CD14-positive monocyte (primary cell): Measurements from ENCODE around the gene A2M. TPM values are rescaled to one million over a fixed set of nuclear protein-coding genes. Genes with fewer than 3 reads are reported as not detected.

Source experiments
- DNase-seq, 3 donors: peaks; one replicate each; pipeline ENCODE4 v3.0.0-alpha.2; 2011 to 2022
- H2AFZ ChIP-seq: 2 replicates; pipeline ENCODE4 v1.6.0; 2012; ENCODE audit warnings: mild to moderate bottlenecking, low read depth, low read length, inconsistent platforms; ENCODE audit not compliant: insufficient read depth, poor library complexity, severe bottlenecking
- H3K27ac ChIP-seq, 2 donors: 1 replicate in 1 of 2; 2 replicates in 1 of 2; pipeline ENCODE4 v1.5.1; 2012 to 2013; ENCODE audit warnings: low read length in 2 of 2, control low read depth in 1 of 2, inconsistent platforms in 1 of 2, low read depth in 1 of 2, mild to moderate bottlenecking in 1 of 2
- H3K27me3 ChIP-seq, 2 donors: one replicate each; pipeline versions ENCODE4 v1.6.0 to v1.6.1; 2011 to 2013; ENCODE audit warnings: low read length in 2 of 2; ENCODE audit not compliant: control insufficient read depth in 2 of 2, insufficient read depth in 2 of 2
- H3K36me3 ChIP-seq, 2 donors: replicated peaks in 1 of 2; 1 replicate in 1 of 2; 2 replicates in 1 of 2; pipeline versions ENCODE4 v1.5.1 to v1.6.1; 2012 to 2013; ENCODE audit warnings: low read length in 2 of 2, control low read depth in 1 of 2, inconsistent platforms in 1 of 2, mild to moderate bottlenecking in 1 of 2; ENCODE audit not compliant: insufficient read depth in 2 of 2, control insufficient read depth in 1 of 2
- H3K4me1 ChIP-seq, 2 donors: 1 replicate in 1 of 2; 2 replicates in 1 of 2; pipeline versions ENCODE4 v1.5.1 to v1.6.1; 2012 to 2013; ENCODE audit warnings: low read length in 2 of 2, control low read depth in 1 of 2, inconsistent platforms in 1 of 2, mild to moderate bottlenecking in 1 of 2, moderate library complexity in 1 of 2; ENCODE audit not compliant: insufficient read depth in 2 of 2, control insufficient read depth in 1 of 2
- H3K4me2 ChIP-seq: replicated peaks from 2 replicates; pipeline ENCODE3; 2012; ENCODE audit warnings: low read length, moderate library complexity, mild to moderate bottlenecking; ENCODE audit not compliant: poor library complexity, severe bottlenecking; ENCODE audit errors: extremely low read depth
- H3K4me3 ChIP-seq, 3 experiments: fragments of 200-600 bp in 1 of 3; sonication (generic) in 1 of 3; replicated peaks in 1 of 3; 1 replicate in 2 of 3; 2 replicates in 1 of 3; pipeline ENCODE4 v1.5.1; 2011 to 2013; ENCODE audit warnings: low read length in 3 of 3, mild to moderate bottlenecking in 3 of 3, control low read depth in 2 of 3, low read depth in 2 of 3, inconsistent platforms in 1 of 3, moderate library complexity in 1 of 3
- H3K79me2 ChIP-seq: 2 replicates; pipeline ENCODE4 v1.6.0; 2012; ENCODE audit warnings: mild to moderate bottlenecking, control low read depth, inconsistent platforms, low read length, moderate library complexity; ENCODE audit not compliant: insufficient read depth
- H3K9ac ChIP-seq: 2 replicates; pipeline ENCODE4 v1.6.0; 2017; ENCODE audit warnings: low read length, mild to moderate bottlenecking; ENCODE audit not compliant: insufficient read depth, poor library complexity, severe bottlenecking
- H3K9me3 ChIP-seq, 2 donors: replicated peaks in 1 of 2; 1 replicate in 1 of 2; 2 replicates in 1 of 2; pipeline versions ENCODE4 v1.5.1 to v1.6.1; 2012 to 2013; ENCODE audit warnings: low read length in 2 of 2, control low read depth in 1 of 2; ENCODE audit not compliant: control insufficient read depth in 1 of 2, insufficient read depth in 1 of 2
- H4K20me1 ChIP-seq: 2 replicates; pipeline ENCODE4 v1.6.0; 2012; ENCODE audit warnings: mild to moderate bottlenecking, low read length, control low read depth, moderate library complexity; ENCODE audit not compliant: insufficient read depth
- H3K27ac Mint-ChIP-seq, 7 donors: one replicate each; pipeline ENCODE4 v1.8.0; 2020; ENCODE audit warnings: mild to moderate bottlenecking in 7 of 7, mixed read lengths in 7 of 7, moderate library complexity in 6 of 7, inconsistent platforms in 2 of 7
- H3K27me3 Mint-ChIP-seq, 3 donors: one replicate each; pipeline ENCODE4 v1.8.0; 2021 to 2022; ENCODE audit warnings: low read depth in 3 of 3, mild to moderate bottlenecking in 3 of 3, mixed read lengths in 3 of 3, moderate library complexity in 3 of 3, inconsistent platforms in 1 of 3
- H3K36me3 Mint-ChIP-seq, 2 donors: one replicate each; pipeline ENCODE4 v1.8.0; 2020; ENCODE audit warnings: mixed read lengths in 2 of 2, inconsistent platforms in 1 of 2, mild to moderate bottlenecking in 1 of 2
- H3K4me1 Mint-ChIP-seq: one replicate; pipeline ENCODE4 v1.8.0; 2020; ENCODE audit warnings: mild to moderate bottlenecking, mixed read lengths
- H3K4me3 Mint-ChIP-seq, 2 donors: one replicate each; pipeline ENCODE4 v1.8.0; 2020; ENCODE audit warnings: mild to moderate bottlenecking in 2 of 2, mixed read lengths in 2 of 2, moderate library complexity in 1 of 2
- H3K9me3 Mint-ChIP-seq, 7 donors: one replicate each; pipeline ENCODE4 v1.8.0; 2020 to 2022; ENCODE audit warnings: mixed read lengths in 7 of 7, mild to moderate bottlenecking in 6 of 7, moderate library complexity in 6 of 7, inconsistent platforms in 2 of 7
- WGBS: methylation state at CpG from one replicate; pipeline ENCODE4 v1.1.5; 2013; ENCODE audit warnings: missing lambda C conversion rate; ENCODE audit not compliant: insufficient coverage; 5-methylcytosine and 5-hydroxymethylcytosine counted together
- intact Hi-C, 2 donors: fragments of 100-400 bp; cut with micrococcal nuclease; formaldehyde crosslinking; loops; one replicate each; pipeline versions ENCODE4 v1.15.0 to v1.15.1; 2023
- polyA plus RNA-seq, 3 donors: library from polyadenylated mRNA; depleted of rRNA in 1 of 3; unstranded in 2 of 3; stranded (reverse) in 1 of 3; fragments of 300-500 nt in 2 of 3; fragments of >200 nt in 1 of 3; fragmentation: Illumina TruSeq in 2 of 3; gene quantifications; 1 replicate in 2 of 3; 2 replicates in 1 of 3; pipeline ENCODE4 v1.2.3, GENCODE V29; 2012 to 2021
- TF ChIP-seq, protein P1 (sequence below): fragments of 200-600 bp; IDR thresholded peaks from one replicate; pipeline ENCODE4 v1.8.0; 2022; ENCODE audit warnings: antibody characterized with exemption, mild to moderate bottlenecking

Gene A2M
- polyA plus RNA-seq, 3 donors = 0.12 to 1.2 TPM; not detected in 1

DNA sequence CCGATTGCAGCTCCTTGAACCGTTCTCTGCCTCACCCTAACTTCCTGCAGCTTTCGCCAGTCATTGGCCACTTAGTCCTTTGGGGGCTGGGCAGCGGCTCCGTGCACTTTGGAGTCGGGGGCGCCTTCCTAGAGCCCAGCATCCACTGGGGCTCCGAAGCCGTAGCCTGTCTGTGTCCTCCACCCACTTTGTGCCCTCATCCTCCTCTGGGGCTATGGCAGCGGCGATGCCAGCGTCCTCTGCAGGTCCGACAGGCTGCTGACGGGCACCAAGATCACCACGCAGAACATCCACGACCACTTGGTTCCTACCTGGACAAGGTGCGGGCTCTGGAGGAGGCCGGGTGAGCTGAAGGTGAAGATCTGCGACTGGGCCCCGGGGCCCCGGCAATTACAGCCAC lies 11.8 kb upstream of the A2M start:
- DNase-seq = no peak
- intact Hi-C loops = no loop called here
- Histone ChIP-seq H3K9me3 (peaks cover 0 to 8% of the 10 kb centered on the region in 2 donors), H3K4me2 (no peak overlapping the region), H3K4me3 (no peak overlapping the region), H3K27ac (no peak overlapping the region), H3K36me3 (no peaks in the 10 kb centered on the region), H3K27me3 (no peaks in the 10 kb centered on the region), H3K4me1 (no peaks in the 10 kb centered on the region), H3K9ac (no peak overlapping the region), H3K79me2 (no peaks in the 10 kb centered on the region), H4K20me1 (no peaks in the 10 kb centered on the region), H2AFZ (no peak overlapping the region)
- H3K36me3 Mint-ChIP-seq = peaks cover 0 to 2% of the 10 kb centered on the region in 2 donors
- no peak overlapping the region for H3K27ac Mint-ChIP-seq
- WGBS = 99% methylated on average over 17 of the region's 21 CpGs
- TF ChIP-seq, protein P1, sequence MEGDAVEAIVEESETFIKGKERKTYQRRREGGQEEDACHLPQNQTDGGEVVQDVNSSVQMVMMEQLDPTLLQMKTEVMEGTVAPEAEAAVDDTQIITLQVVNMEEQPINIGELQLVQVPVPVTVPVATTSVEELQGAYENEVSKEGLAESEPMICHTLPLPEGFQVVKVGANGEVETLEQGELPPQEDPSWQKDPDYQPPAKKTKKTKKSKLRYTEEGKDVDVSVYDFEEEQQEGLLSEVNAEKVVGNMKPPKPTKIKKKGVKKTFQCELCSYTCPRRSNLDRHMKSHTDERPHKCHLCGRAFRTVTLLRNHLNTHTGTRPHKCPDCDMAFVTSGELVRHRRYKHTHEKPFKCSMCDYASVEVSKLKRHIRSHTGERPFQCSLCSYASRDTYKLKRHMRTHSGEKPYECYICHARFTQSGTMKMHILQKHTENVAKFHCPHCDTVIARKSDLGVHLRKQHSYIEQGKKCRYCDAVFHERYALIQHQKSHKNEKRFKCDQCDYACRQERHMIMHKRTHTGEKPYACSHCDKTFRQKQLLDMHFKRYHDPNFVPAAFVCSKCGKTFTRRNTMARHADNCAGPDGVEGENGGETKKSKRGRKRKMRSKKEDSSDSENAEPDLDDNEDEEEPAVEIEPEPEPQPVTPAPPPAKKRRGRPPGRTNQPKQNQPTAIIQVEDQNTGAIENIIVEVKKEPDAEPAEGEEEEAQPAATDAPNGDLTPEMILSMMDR = no peak
- H3K27me3 Mint-ChIP-seq = no peaks in the 10 kb centered on the region
- H3K4me3 Mint-ChIP-seq = no peak overlapping the region
- H3K4me1 Mint-ChIP-seq = peaks cover 5% of the 10 kb centered on the region
- peaks cover 4 to 11% (median 7%) of the 10 kb centered on the region in 7 donors for H3K9me3 Mint-ChIP-seq

DNA sequence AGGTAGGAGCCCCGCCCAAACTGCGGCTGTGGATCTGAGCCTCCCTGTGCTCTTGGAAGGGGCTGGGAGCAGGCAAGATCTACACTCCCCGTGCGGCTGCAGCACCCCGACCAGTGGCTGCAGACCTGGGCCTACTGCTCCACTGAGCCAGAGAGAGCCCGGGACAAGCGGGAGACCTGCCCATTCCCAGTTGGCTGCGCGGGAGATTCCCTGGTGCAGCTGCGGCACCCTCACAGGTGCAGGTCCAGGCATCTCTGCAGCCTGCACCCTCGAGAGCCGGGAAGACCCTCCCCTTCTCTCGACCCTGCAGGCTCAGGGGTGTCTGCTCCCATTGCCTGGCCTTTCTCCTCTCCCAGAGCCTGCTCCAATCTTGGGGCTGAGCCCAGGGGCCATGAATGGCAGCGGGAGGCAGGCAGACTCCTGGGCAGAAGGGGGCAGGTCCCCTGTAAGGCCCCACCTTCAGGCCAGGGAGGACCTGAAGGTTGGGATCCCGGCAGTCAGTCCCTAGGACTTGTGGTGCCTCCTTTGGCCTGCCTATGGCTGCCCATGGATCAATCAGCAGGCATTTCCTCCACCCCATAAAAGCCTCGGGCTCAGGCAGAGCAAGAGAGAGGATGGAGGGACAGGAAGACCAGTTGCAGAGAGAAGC lies 8.8 kb upstream of the A2M start:
- H3K79me2 ChIP-seq = no peaks in the 10 kb centered on the region
- H3K27ac ChIP-seq = no peak overlapping the region
- Mint-ChIP-seq H3K27me3 (no peaks in the 10 kb centered on the region), H3K4me1 (peaks cover 6% of the 10 kb centered on the region), H3K27ac (no peak overlapping the region), H3K9me3 (peaks cover 3 to 8% (median 5%) of the 10 kb centered on the region in 7 donors), H3K4me3 (no peak overlapping the region), H3K36me3 (peaks cover 0 to 2% of the 10 kb centered on the region in 2 donors)
- intact Hi-C loops = no loop called here
- H3K4me2 ChIP-seq = no peak overlapping the region
- no peak overlapping the region for H2AFZ ChIP-seq
- no peak for DNase-seq
- H3K9ac ChIP-seq = no peak overlapping the region
- peaks cover 0 to 8% of the 10 kb centered on the region in 2 donors for H3K9me3 ChIP-seq
- WGBS = 98% methylated on average over 14 of the region's 16 CpGs
- H3K27me3 ChIP-seq = no peaks in the 10 kb centered on the region
- H3K36me3 ChIP-seq = no peaks in the 10 kb centered on the region
- no peaks in the 10 kb centered on the region for H4K20me1 ChIP-seq
- no peaks in the 10 kb centered on the region for H3K4me1 ChIP-seq
- H3K4me3 ChIP-seq = no peak overlapping the region
- TF ChIP-seq, protein P1 = no peak
